Stimulated activated CD4-positive, alpha-beta T cell treated with anti-CD3 and anti-CD28 coated beads, Interleukin-4, amount 100 ng/mL, for 24 hours (primary cell): Measurements from ENCODE around the gene TRIM33.
"Not testable (repeated sequence)": the region's sequence is repeated elsewhere in the genome, so short reads cannot be mapped to it uniquely, and the experiment has no call there.

Source experiments
- DNase-seq: peaks from one replicate; pipeline ENCODE4 v3.0.0-alpha.2; 2020

Gene TRIM33

DNA sequence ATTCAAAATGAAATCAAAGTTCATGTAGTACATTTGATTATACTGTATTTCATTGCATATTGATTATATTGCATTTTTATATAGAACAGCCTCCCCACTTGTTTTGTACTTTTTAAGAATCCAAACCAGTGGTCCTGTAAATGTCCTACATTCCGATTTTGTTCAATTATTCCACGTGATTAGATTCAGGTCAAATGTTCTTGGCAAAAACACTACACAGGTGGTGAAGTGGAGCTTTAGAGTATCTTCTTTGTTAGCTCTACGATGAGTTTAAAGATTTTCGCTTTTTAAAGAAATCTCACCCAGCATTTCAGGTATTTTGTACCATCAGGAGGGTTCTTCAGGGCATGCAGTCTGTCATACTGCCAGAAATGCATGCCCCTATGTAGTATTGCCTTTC is 120.6 kb downstream of the TRIM33 start:
- no peak for DNase-seq

DNA sequence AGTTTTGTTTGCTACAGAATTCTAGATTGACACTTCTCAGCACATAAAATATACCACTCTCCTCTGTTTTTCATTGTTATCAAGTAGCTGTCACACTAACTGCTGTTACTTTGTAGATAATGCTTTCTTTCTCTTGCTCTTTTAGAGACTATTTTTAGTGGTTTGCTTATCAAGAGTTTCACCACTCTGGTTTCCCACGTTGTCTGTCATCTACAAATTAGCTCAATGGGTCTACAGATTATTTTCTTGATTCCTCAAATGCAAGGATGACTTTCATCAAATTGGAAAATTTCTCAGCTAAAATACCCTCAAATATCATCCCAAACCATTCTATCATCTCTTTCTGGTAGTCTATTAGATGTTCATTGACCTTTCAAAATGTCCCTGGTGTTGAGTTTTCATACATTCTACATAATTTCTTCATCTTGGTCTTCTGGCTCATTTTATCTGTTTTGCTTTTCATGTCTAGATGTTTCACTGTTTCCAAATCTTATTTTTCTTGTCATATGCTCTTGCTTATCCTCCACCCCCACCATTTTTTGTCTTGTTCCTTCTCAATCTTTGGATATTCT is 122.5 kb downstream of the TRIM33 start:
- DNase-seq, result no peak

DNA sequence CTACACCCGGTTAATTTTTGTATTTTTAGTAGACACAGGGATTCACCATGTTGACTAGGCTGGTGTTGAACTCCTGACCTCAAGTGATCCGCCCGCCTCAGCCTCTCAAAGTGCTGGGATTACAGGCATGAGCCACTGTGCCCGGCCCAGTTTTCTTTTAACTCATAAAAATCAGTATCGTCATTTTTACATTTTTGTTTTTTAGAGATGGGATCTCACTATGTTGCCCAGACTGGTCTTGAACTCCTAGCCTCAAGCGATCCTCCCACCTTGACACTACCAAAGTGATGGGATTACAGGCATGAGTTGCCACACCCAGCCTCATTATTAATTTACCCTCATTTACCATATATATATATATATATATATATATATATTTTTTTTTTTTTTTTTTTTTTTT is 123.4 kb downstream of the TRIM33 start:
- not testable (repeated sequence) for DNase-seq

DNA sequence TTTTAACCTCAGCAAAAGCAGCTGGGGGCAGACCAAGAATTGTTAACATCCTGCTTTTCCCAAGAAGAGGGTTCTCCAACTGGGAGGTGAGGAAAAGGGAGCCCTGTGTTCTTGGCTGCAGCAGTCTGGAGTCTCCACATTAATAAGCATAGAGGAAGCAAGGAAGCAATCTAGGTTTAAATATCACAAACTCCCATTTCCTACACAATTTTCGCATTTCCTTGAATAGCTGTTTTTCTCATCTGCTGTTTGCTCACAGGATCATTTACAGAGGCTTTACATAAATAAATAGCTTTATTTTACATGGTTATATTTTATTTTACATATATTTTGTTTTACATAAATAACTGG is 124.0 kb downstream of the TRIM33 start:
- DNase-seq, result no peak

DNA sequence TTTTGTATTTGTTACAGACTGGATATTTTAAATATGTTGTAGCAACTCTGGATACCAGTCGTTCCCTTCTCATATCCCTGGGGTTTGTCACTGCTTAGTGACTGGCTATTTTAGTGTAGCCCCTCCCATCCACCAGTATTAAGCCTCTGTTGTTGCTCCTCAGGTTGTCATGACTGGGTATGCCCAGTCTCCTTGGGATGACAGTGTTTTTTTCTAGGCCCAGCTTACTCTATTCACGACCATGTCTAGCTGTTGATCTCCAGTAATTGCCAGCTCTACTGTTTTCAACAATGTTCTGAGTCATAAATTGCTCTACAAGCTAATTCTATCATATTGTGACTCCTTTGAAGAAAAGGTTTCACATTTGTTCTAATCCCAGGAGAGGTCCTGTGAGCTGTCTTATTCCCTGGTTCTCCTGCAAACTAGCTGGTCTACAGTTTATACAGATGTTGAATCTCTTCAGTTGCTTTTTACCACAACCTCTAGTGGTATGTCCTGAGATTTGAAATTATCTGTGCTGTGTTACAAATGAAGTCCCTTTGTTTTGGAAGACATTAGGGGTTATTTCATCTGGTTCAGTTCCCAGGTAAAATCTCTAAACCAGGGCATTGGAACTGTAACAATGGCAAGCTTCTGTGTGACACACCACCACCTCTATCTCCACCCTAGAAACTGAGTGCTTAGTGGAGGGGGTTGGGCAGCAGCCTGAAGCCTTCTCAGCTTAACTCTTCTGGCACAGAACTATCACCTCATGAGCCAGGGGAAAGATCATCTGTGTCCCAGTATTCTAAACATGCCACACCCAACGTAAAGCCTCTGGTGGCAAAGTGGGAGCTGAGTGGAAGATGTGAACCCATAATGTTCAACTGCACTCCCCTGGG is 124.6 kb downstream of the TRIM33 start:
- DNase-seq, result no peak

DNA sequence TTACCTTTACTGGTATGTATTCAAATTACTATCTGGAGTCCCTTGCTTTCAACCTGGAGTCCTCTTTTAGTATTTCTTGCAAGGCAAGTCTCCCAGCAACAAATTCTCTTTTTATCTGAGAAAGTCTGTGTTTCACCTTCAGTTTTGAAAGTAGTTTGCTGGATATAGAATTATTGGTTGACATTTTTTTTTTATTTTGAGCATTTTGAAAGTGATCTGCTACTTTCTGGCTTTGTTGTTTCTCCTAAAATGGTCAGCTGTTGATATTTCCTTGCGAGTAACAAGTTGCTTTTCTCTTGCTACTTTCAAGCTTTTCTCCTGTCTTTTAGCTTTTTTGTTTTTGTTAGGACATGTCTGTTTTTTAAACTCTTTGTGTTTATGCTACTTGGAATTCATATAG is 126.1 kb downstream of the TRIM33 start:
- no peak for DNase-seq

DNA sequence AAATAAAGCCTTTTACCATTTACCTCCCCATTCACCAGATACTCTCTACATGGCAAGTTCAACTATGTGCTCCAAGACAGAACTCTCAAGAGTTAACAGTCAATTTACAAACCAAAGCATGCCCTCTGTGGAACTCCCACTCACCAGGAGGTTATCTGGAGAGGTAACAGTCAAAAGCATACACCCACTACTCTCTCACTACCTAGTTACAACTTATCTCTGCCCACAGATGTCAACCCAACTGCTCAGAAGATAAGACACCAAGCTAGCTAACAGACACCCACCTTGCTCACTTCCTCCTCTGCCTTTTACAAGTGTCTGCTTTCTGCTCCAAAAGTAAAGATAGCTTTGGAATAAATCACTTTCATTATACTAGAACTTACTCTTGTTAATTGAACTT is 131.0 kb downstream of the TRIM33 start:
- DNase-seq, result no peak

DNA sequence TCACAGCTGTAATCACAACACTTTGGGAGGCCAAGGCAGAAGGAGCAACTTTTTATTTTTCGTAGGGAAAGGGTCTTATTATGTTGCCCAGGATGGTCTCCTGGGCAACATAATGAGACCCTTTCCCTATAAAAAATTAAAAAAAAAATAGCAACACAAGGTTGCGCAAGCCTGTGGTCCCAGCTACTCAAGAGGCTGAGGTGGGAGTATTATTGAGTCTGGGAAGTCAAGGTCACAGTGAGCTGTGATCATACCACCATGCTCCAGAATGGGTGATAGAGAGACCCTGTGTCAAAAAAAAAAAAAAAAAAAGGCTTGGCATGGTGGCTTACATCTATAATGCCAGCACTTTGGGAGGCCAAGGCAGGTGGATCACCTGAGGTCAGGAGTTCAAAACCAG is 131.6 kb downstream of the TRIM33 start:
- DNase-seq, result no peak

DNA sequence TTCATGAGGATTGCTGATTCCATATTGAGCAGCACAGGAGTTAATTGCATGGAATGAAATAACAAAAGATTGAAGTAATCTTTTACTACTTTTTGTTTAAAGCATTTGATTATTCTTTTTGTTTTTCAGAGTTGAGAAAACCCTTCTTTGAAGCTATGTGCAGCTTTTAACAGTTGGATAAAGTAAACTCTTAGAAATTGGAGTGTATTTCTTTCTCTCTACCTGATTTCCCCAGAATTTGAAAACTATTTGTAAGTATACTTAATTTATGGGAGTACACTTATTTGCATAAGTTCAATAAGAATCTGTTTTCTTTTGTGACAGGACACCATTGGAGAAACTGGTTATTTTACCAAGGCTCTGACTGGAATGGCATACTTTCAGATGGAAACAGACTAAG is 133.6 kb downstream of the TRIM33 start:
- no peak for DNase-seq

DNA sequence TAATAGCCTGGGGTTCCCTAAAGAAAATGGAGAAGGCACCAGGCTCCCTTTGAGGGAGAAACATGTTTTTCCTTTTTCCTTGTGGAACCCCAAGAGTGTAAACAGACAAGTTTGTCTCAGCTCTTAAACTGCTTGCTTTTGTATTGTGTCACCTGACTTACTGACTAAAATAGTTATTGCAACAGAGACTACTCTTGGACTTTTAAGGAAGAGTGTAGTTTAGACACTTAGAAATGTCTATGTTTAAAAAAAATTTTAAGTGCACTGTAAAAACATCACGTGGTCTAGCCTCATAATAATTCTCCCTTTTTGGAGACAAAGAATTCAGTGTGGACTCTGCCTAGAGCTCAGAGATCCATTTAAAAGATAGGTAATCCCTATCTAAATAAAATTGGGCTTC is 141.1 kb downstream of the TRIM33 start:
- DNase-seq, result no peak

DNA sequence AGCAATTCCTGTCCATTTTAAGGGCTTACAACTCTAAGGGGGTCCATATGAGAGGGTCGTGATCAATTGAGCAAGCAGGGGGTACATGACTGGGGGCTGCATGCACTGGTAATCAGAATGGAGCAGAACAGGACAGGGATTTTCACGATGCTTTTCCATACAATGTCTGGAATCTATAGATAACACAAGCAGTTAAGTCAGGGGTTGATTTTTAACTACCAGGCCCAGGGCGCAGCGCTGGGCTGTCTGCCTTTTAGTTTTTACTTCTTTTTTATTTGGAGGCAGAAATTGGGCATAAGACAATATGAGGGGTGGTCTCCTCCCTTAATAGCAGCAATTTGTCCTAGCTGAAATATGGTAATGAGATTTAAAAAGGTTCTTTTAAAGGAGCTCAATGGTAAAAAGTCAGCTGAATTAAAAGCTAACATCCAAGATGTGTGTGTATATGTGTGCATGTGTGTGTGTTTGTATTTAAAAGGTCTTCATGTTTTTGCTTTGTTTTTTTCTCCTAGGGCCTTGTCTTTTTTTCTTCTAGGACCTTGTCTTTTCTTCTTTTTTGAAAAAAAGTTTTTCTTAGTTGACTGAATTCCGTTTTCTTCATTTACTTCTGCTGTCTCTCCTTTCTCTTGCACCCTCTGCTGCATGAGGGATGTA is 141.6 kb downstream of the TRIM33 start:
- not testable (repeated sequence) for DNase-seq

DNA sequence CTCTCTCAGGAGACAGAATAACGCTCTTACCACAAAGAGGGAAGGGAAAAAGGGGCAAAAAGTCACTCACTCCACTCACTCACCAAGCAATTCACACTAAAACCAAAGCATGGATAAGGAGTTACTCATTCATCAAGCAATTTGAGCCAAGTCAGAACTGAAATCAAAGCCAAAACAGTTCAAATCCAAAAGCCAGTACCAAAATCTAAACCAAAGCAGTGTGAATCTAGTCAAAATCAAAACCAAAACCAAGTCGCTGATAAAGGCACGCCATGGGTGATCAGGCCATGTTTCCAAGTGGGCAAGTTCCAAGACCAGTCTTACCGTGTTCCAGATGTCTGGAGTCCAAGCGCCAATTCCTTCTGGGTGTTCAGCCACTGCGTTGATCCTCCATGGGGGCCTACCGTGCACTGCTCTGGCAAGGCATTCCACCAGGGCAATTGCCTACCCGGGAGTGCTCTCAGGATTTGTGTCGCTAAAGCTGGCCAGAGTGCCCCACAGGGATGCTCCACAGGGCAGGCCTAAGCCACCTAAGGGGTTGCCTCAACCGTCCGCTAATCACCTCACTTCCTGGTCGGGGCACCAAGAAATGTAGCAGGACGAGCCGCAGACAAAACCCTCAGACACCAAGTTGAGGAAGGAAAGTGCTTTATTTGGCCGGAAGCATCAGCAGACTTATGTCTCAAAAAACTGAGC is 142.3 kb downstream of the TRIM33 start:
- DNase-seq, result no peak

DNA sequence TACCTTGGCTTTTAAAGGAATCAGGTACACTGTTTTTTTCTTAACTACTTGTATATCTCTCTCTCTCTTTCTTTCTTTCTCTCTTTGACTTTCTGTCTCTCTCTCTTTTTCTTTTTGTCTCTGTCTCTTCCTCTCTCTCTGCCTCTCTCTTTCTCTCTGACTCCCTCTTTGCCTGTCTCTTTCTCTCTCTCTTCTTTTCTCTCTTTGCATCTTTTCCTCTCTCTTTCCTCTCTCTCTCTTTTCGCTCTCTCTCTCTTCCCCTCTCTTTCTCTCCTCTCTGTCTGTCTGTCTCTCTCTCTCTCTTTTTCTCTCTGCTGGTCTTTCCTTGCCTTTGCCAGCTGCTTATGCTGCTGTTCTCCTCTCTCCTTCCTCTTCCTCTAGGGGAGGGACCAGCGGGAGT is 143.2 kb downstream of the TRIM33 start:
- no peak for DNase-seq

DNA sequence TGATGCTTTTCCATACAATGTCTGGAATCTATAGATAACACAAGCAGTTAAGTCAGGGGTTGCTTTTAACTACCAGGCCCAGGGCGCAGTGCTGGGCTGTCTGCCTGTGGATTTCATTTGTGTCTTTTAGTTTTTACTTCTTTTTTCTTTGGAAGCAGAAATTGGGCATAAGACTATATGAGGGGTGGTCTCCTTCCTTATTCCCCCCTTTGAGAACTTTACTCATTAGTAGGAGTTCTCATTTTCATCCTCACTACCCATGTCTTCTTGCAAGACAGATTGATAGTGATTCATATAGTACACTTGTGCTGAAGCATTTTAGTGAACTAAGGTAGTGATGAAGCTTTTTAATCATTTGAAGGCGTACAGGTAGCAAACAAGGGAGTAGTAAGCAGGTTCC is 147.8 kb downstream of the TRIM33 start:
- not testable (repeated sequence) for DNase-seq

DNA sequence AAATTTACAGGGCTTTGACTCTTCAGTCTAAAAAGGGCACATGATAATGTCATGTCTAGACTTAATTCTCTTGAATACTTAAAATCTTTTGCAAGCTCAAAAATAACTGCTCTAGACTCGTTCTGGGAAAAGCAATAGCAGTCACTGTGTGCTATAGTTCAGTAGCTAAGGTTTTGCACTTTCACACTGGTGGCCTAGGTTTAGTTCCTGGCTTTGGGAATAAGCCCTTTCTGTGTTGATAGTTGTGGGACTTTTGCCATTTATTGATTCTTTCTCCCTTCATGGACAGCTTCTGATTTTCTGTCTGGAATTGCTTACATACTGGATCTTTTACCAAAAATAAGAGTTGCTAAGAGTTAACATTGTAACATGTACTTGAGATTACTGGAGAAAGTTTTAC is 151.2 kb downstream of the TRIM33 start:
- DNase-seq, result no peak

DNA sequence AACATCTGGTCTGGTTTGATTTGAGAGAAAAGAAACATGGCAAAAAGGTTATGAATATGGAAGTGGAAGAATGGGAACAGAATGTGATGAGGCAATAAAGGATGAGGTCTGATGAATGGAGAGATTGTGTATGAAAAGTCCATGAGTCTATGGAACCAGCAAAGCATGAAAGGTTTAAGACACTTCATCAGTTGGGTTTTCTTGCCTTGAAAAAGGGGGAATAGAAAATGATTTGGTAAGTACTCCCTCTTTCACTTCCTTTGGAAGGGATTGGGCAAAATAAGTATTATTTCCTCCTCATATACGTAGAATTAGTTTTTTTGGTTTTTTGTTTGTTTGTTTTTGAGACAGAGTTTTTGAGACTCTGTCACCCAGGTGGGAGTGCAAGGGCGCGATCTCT is 155.8 kb downstream of the TRIM33 start:
- DNase-seq, result no peak

DNA sequence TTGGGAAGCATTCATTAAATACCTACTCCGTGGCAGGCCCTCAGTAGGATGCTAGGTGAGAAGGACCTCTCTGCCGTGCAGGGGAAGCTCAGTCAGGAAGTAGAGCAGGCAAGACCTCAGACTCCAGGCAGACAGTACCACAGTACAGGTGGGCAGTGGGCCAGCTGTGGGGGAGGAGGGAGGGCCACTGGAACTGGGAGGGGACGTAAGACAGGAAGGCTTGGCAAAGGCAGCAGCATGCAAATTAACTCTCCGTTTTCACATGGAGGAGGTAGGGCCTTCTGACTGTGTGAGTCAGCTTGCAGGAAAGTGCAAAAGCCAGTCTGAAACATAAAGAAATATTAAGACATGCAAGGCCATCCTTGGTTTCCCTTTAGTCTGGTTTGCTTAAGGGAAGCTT is 157.7 kb downstream of the TRIM33 start:
- DNase-seq, result no peak

DNA sequence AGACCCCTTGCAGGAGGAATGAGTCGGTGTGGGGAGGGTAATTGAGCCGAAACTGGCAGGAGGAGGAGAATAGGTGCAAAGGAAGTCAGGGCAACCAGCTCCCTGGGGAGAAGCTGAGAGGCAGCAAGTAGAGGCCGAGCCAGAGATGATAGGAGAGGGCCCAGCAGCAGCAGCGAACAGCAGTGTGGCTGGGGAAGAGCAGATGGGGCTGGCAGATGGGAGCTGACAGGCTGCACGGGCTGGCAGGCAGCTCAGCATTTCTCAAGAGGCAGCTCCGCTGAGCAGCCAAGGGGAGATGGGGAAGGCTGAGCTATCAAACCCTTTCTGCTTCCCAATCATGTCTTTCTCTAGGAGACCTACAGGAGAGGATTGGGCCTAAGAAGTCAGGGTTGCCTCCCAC is 158.2 kb downstream of the TRIM33 start:
- no peak for DNase-seq

DNA sequence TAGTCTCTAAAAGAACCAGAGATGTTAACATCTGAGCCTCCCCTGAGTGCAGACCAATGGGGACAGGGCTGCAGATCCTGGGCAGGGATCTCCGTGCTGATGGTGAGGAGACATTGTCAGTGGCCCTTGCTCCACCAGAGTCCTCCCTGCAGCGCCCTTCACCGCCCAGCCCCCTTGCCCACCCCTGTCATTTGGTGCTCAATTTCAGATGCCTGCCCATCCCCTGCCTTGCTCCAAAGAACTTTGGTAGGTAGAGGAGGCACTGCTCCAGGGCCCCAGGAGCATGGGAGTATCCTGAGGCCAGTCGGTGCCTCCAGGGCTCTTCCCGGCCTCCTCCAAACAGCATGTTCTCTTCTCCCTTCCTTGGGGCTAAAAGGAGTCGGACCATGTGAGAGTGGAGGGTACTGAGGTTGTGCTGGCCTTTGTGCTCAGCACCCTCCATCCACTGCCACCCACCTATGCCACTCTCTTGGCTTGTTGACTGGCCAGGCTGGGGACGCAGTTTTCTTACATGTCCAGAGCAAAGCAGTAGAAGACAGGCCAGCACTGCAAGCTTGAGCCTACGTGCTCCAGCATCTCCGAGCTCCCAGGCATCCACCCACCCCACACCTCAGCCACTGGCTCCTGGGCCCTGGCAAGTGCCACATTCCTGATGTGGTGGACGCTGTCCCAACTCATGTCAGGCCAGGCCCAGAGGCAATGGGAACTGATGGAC is 160.1 kb downstream of the TRIM33 start:
- no peak for DNase-seq

DNA sequence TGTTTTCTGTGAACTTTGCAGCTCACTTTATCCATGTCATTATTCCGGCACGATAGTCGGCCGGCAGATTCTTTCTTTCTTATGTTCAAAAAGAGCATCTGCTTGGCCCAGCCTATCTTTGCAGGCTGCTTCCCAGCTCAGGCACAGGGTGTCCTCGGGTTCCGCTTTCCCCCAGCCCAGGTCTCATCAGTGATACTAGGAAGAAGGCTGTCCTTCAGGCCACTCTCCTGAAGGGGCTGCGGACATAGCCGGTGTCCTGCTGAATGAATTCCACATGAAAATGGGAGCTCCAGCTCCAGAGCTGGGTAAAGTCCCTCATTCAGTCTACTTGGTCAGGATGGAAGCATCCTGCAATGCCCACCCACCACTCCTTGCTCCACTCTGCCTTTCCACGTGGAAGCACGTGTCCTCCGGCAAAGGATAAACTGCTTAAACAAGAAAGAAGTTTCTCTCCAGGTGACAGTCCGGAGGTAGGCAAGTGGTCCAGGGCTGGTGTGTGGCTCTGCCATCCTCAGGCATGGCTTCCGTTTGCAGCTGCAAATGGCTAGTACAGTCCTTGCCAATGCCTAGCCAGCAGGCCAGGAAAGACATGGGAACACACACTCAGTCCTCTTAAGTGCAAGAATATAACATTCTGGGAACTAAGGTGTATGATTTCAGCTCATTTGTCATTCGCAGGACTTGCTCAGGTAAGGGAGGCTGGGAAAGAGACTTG is 161.0 kb downstream of the TRIM33 start:
- DNase-seq, result no peak

DNA sequence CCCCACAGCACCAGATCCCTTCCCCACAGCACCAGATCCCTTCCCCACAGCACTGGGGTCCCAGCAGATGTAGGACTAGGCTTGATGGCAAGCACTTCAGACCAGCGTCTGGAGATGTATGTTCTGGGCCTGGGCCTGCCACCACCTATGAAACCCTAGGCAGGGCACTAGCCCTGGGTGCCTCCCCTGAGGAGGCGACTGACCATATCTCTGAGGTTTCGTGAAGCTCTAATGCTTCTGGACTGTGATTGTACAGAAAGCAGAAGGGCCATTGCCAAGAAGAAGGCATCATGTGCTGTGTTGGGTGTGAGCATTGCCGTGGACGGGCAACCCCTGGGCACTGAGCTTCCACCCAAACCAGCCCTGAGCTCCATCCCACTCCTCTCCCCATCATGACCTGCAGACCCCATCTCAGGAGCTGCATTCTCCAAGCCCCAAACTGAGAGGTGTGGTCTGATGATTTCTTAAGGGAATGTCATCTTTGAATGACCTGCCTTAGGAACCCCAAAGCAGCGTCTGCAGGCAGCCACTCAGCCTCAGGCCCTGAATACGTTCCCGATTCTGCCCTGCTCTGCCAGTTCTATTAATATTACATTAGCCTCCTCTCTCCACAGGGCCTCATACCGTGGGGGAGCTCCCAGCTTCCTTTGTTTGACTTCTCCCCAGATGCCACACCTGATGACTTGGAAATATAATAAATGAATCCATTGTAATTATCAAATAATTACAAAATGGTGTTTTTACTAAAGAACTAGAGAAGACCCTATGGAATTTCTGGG is 163.4 kb downstream of the TRIM33 start:
- no peak for DNase-seq
